RWPE1 (cell line): ENCODE results near the gene CD247.

ENCODE experiments used
- CTCF ChIA-PET: fragments of 350-600 bp; sonication (Branson Sonifier 250); formaldehyde crosslinking; extraction: SDS; loops from one replicate; lab custom pipeline; 2021; lab: Yijun Ruan, JAX
- POLR2A ChIA-PET: fragments of 400-600 bp; formaldehyde crosslinking; extraction: SDS; loops from one replicate; lab custom pipeline; 2020; ENCODE audit warnings: antibody characterized with exemption; ENCODE audit not compliant: low non-redundant PET; lab: Yijun Ruan, JAX
- DNase-seq: peaks from one replicate; pipeline ENCODE4 v3.0.0; 2012; ENCODE audit warnings: low spot score
- H3K27ac ChIP-seq: fragments of 450-650 bp; 2 replicates; pipeline ENCODE4 v1.5.1; 2017
- CTCF ChIP-seq: fragments of 450-650 bp; conservative IDR thresholded peaks from 2 replicates; pipeline ENCODE4 v1.5.1; 2017; ENCODE audit warnings: low read depth, mild to moderate bottlenecking

CD247 gene

GRCh38 chr1:167499664-167500101, 18.6 kb downstream of the CD247 start:
- no peak for DNase-seq
- ChIA-PET POLR2A (no interaction called here), CTCF (no interaction called here)
- no peak overlapping the region for H3K27ac ChIP-seq
- TF ChIP-seq CTCF, result no peak

DNA sequence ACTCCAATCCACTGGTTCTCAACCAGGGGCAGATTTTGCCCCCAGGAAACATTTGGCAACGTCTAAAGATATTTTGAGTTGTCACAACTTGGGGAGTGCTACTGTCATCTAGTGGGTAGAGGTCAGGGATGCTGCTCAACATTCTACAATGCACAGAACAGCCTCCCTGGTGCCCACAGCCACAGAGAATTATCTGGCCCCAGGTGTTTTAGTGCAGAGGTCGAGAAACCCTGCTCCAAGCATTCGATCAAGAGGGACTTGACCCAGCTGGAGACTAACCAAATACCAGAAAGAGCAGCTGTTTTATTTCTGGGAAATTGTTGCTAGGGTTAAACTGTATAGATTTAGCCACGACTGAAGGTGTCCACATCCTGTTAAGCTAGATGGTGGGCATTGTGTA, 19.2 kb downstream of the CD247 start:
- ChIA-PET CTCF (no interaction called here), POLR2A (no interaction called here)
- DNase-seq, result no peak
- TF ChIP-seq CTCF, result no peak
- no peak overlapping the region for H3K27ac ChIP-seq

DNA sequence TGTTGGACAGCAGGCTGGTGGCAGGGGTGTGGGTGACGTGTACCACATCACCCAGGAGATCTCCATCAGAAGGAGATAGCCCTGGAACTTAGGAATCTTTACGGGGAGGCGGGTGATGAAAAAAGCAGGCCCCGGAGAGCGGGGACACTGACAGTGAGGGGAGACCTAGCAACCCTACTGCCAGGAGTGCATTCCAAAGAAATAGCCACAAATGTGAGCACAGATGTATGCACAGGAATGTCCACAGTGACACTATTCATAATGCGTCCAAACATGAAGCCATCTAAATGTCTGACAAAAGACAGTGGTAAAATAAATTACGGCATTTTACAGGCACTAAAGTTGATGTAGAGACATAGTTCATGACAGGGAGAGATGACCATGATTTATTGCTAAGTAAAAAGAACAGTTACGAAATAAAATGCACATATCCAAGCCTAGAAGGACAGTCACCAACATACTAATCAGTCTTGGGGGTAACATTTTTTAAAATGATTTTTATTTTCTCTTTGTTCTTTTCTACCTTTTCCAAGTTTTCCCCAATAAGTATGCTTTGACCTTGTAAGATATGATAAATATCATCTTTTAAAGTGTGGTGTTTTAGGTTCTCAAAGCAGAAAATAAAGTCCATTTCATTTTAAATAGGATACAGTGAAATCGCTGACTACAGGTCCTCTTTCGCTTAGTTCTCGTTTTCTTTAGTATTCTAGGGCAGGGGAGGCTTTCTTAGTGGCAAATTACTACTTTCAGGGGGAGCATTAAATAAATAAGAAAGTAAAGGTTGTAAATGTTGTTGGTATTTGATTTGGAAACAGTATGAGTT, 21.3 kb downstream of the CD247 start:
- CTCF ChIA-PET, result no interaction called here
- DNase-seq, result no peak
- POLR2A ChIA-PET, result no interaction called here
- no peak overlapping the region for H3K27ac ChIP-seq
- TF ChIP-seq CTCF, result no peak

- CTCF ChIA-PET, result interaction anchor here (0.6 kb wide), 1 partner anchor 40 kb away, joined by 3 read pairs; no protein-coding TSS in a partner anchor
- TF ChIP-seq CTCF, result no peak
- POLR2A ChIA-PET, result interaction anchor here (0.6 kb wide), 1 partner anchor 102 kb away, joined by 7 read pairs; no protein-coding TSS in a partner anchor
- no peak overlapping the region for H3K27ac ChIP-seq
- no peak for DNase-seq
These were observed 25.0 kb downstream of the CD247 start for GRCh38 chr1:167493372-167493771.

- CTCF ChIA-PET, result no interaction called here
- POLR2A ChIA-PET, result no interaction called here
- no peak for DNase-seq
- no peak for TF ChIP-seq CTCF
- H3K27ac ChIP-seq, result no peak overlapping the region
These were observed 25.8 kb downstream of the CD247 start for GRCh38 chr1:167492481-167492910.

DNA sequence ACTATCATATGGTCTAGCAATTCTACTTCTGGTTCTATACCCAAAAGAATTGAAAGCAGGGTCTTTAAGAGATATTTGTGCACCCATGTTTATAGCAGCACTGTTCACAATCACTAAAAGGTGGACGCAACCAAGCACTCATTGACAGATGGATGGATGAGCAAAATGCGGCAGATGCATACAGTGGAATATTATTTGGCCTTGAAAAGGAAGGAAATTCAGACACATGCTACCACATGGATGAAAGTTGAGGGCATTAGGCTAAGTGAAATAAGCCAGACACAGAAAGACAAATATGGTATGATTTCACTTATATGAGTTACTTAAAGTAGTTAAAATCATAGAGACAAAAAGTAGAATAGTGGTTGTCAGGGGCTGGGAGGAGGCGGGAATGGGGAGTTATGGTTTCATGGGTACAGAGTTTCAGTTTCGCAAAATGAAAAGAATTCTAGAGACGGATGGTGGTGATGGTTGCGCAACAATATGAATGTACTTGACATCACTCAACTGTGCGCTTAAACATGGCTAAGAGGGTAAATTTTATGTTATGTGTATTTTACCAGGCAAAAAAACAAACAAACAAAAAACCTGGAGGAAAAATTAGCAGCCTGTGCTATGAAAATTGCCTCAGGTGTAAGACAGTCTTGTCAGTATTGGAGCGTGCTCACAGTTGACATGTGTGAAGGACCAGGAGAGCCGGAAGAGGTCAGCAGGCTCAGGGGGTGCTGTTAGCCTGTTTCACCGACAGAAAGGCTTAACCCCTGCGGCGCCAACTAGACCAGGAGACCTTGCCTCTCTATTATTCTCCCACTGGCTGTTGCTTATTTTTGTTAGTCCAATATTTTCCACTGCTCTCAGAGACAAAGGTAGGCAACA, 26.5 kb downstream of the CD247 start:
- no peak overlapping the region for H3K27ac ChIP-seq
- POLR2A ChIA-PET, result no interaction called here
- DNase-seq, result no peak
- CTCF ChIA-PET, result no interaction called here
- TF ChIP-seq CTCF, result no peak
